VCaP (cell line): ENCODE results near the gene TMEM200B.
A peak's percentile ranks its signal among the peaks of the same experiment; 100 is the strongest.

Experiments used
- H3K27ac ChIP-seq: fragments of 450-650 bp; 2 replicates; pipeline ENCODE4 v1.5.1; 2017
- TF ChIP-seq, protein P1 (sequence below): fragments of 450-650 bp; conservative IDR thresholded peaks from 2 replicates; pipeline ENCODE4 v1.5.1; 2017; ENCODE audit warnings: mild to moderate bottlenecking, moderate library complexity

Gene TMEM200B

GRCh38 chr1:29123887-29124365, at the start of gene TMEM200B:
TSS of gene TMEM200B (minus strand) at chr1:29123903. CDS start at chr1:29121828, 2,075 bp downstream.
- TF ChIP-seq, protein P1, sequence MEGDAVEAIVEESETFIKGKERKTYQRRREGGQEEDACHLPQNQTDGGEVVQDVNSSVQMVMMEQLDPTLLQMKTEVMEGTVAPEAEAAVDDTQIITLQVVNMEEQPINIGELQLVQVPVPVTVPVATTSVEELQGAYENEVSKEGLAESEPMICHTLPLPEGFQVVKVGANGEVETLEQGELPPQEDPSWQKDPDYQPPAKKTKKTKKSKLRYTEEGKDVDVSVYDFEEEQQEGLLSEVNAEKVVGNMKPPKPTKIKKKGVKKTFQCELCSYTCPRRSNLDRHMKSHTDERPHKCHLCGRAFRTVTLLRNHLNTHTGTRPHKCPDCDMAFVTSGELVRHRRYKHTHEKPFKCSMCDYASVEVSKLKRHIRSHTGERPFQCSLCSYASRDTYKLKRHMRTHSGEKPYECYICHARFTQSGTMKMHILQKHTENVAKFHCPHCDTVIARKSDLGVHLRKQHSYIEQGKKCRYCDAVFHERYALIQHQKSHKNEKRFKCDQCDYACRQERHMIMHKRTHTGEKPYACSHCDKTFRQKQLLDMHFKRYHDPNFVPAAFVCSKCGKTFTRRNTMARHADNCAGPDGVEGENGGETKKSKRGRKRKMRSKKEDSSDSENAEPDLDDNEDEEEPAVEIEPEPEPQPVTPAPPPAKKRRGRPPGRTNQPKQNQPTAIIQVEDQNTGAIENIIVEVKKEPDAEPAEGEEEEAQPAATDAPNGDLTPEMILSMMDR: no peak
- peak within 1 kb of the TSS; percentile 44; the same call in 1 of the 2 replicates for H3K27ac ChIP-seq

- TF ChIP-seq, protein P1: no peak
- no peak overlapping the region for H3K27ac ChIP-seq
Measured at GRCh38 chr1:29172415-29172939, 48.8 kb upstream of the TMEM200B start.

DNA sequence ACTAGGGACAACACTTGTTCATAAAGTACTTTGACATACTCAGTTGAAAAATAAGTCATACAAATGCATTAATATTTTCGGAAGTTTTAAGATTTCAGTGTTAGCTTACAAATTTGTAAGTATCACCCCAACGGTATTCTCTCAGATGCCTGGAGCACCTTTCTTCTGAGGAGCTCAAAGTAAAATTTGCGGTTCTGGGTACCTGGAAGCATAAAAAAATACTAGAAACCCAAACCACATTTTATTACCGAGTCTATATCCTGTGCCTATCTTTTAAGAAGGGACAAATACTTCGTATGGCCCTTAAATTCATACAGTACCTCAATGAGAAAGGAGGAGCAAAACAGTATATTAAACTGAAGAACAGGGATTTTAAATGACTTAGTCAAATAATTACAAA, 47.8 kb upstream of the TMEM200B start:
- TF ChIP-seq, protein P1: no peak
- H3K27ac ChIP-seq: no peak overlapping the region

DNA sequence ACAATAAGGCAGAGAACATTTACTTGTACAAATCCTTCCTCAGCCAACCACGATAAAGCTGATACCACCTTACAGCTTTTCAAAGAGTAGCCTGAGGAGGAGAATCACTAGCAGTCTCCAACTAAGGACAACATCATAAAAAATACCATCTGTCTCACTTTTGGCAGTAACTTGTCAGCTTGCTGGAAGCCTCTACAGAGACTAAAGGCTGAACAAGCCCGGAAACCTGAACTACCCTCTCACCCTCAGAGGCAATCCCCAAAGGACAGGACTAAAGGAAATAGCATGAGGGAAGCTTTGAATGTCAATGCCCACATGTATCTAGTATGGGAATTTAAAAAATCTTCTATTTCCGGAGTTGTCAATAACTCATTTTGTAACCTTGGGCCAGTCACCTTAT, 47.4 kb upstream of the TMEM200B start:
- TF ChIP-seq, protein P1: no peak
- no peak overlapping the region for H3K27ac ChIP-seq

GRCh38 chr1:29169976-29170375, 46.3 kb upstream of the TMEM200B start:
- TF ChIP-seq, protein P1: no peak
- H3K27ac ChIP-seq: no peak overlapping the region

DNA sequence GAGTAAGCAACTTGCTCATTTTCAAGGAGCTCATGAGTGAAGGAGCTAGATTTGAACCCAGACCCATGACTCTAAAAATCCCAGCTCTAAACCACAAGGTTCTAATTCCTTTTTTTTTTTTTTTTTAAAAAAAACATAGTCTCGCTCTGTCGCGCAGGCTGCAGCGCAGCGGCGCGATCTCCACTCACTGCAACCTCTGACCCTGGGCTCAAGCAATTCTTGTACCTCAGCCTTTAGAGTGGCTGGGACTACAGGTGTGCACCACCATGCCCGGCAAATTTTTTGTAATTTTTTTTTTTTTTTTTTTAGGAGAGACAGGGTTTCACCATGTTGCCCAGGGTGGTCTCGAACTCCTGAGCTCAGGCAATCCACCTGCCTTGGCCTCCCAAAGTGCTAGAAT, 44.2 kb upstream of the TMEM200B start:
- no peak overlapping the region for H3K27ac ChIP-seq
- TF ChIP-seq, protein P1: no peak

- no peak overlapping the region for H3K27ac ChIP-seq
- TF ChIP-seq, protein P1: no peak
Measured at GRCh38 chr1:29166291-29166878, 42.7 kb upstream of the TMEM200B start.
